OCI-LY7 (cell line): ENCODE data around the gene CELF2.

ENCODE experiments used
- CTCF ChIP-seq: fragments of 200-600 bp; sonication (generic); conservative IDR thresholded peaks from 2 replicates; pipeline ENCODE4 v1.5.1; 2014; ENCODE audit warnings: mild to moderate bottlenecking, antibody characterized with exemption, low read length, moderate library complexity, mixed read lengths
- EZH2phosphoT487 ChIP-seq: fragments of 200-600 bp; sonication (generic); IDR thresholded peaks from 2 replicates; pipeline ENCODE4 v1.6.1; 2018; ENCODE audit warnings: low read depth, borderline replicate concordance, mild to moderate bottlenecking, mixed run types, antibody characterized with exemption, low read length, moderate library complexity, mixed read lengths

DNA sequence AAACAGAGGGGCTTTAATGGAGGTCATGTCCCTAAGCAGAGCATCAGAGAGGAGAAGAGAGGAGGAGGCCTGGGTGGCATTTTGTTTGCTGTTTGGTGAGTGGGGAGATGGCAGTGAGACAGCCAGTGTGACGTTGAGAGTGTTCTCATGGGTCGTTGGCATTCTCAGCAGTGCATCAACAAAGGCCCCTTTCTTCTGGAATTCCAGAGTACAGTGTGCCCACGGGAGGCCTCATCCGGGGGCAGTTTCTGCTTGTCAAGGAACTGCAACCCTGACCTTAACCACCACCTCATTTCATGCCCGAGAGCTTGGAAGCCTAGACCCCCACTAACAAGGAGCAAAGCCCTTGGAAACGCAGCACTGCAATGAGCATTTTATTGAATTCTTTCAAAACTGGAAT, 92.9 kb downstream of the CELF2 start:
- TF ChIP-seq CTCF (no peak), EZH2phosphoT487 (no peak)
